ENCODE results near the gene ATF7.

ATF7 gene

GRCh38 chr12:53572134-53572758 lies 53.9 kb downstream of the ATF7 start:
- Histone ChIP-seq H3K4me1 (ENCODE audit: control insufficient read depth in 2 of 2, insufficient read depth in 1 of 2, low read depth in 1 of 2, low read length in 2 of 2) (no peaks in the 10 kb centered on the region), H3K9me3 (replicated peaks in 1 of 2; ENCODE audit: control insufficient read depth in 2 of 2, insufficient read depth in 1 of 2, low read depth in 1 of 2, low read length in 2 of 2) (no peaks in the 10 kb centered on the region), H2AFZ (ENCODE audit: low read length) (no peak overlapping the region), H3K4me3 (ENCODE audit: low read length in 2 of 2) (no peak overlapping the region), H3K27ac (replicated peaks; ENCODE audit: low read length) (no peak overlapping the region), H3K36me3 (replicated peaks in 1 of 2; ENCODE audit: control insufficient read depth in 2 of 2, insufficient read depth in 2 of 2, low read length in 2 of 2) (peaks cover 0 to 14% of the 10 kb centered on the region in 2 donors), H3K14ac (ENCODE audit: low read length) (no peak overlapping the region), H3K27me3 (ENCODE audit: control insufficient read depth in 3 of 3, insufficient read depth in 3 of 3, low read depth in 1 of 3, low read length in 3 of 3) (no peaks in the 10 kb centered on the region), H4K91ac (ENCODE audit: low read depth, low read length, poor library complexity) (no peak overlapping the region), H3K18ac (ENCODE audit: low read length) (no peak overlapping the region), H3K4ac (ENCODE audit: low read length) (no peak overlapping the region), H3K9ac (ENCODE audit: low read depth, low read length, poor library complexity) (no peak overlapping the region), H3K23ac (ENCODE audit: low read depth, low read length, poor library complexity) (no peak overlapping the region), H2BK120ac (ENCODE audit: low read depth, low read length) (no peak overlapping the region), H3K4me2 (ENCODE audit: insufficient read depth, low read length, poor library complexity, severe bottlenecking) (no peak overlapping the region), H4K8ac (ENCODE audit: low read depth, low read length) (no peak overlapping the region), H3K79me1 (ENCODE audit: low read depth, low read length) (no peaks in the 10 kb centered on the region), H2AK5ac (ENCODE audit: low read depth, low read length) (no peak overlapping the region), H2BK15ac (ENCODE audit: low read length) (no peak overlapping the region), H2BK12ac (ENCODE audit: low read length) (no peak overlapping the region), H2BK5ac (ENCODE audit: low read length) (no peak overlapping the region)
- DNase-seq (ENCODE audit: low spot score): no peak
- no CpG with 5 or more reads among the region's 8 CpGs for WGBS, 2 donors (ENCODE audit: extremely low coverage in 2 of 2, insufficient read length in 2 of 2, insufficient replicate concordance in 1 of 2)

- H3K23ac ChIP-seq (ENCODE audit: low read depth, low read length, poor library complexity): no peak overlapping the region
- H2BK5ac ChIP-seq (ENCODE audit: low read length): no peak overlapping the region
- H4K8ac ChIP-seq (ENCODE audit: low read depth, low read length): no peak overlapping the region
- H2BK12ac ChIP-seq (ENCODE audit: low read length): no peak overlapping the region
- no peak overlapping the region for H2BK15ac ChIP-seq (ENCODE audit: low read length)
- no peak overlapping the region for H3K9ac ChIP-seq (ENCODE audit: low read depth, low read length, poor library complexity)
- H3K18ac ChIP-seq (ENCODE audit: low read length): no peak overlapping the region
- H3K14ac ChIP-seq (ENCODE audit: low read length): no peak overlapping the region
- no peak overlapping the region for H3K27ac ChIP-seq (replicated peaks; ENCODE audit: low read length)
- no peak overlapping the region for H3K4me2 ChIP-seq (ENCODE audit: insufficient read depth, low read length, poor library complexity, severe bottlenecking)
- H3K4me1 ChIP-seq (ENCODE audit: control insufficient read depth in 2 of 2, insufficient read depth in 1 of 2, low read depth in 1 of 2, low read length in 2 of 2): peaks cover 0 to under 1% of the 10 kb centered on the region in 2 donors
- no peaks in the 10 kb centered on the region for H3K9me3 ChIP-seq (replicated peaks in 1 of 2; ENCODE audit: control insufficient read depth in 2 of 2, insufficient read depth in 1 of 2, low read depth in 1 of 2, low read length in 2 of 2)
- no peak for DNase-seq (ENCODE audit: low spot score)
- H3K4me3 ChIP-seq (ENCODE audit: low read length in 2 of 2): no peak overlapping the region
- no peak overlapping the region for H2BK120ac ChIP-seq (ENCODE audit: low read depth, low read length)
- WGBS, 2 donors (ENCODE audit: extremely low coverage in 2 of 2, insufficient read length in 2 of 2, insufficient replicate concordance in 1 of 2): no CpG with 5 or more reads among the region's 2 CpGs
- H4K91ac ChIP-seq (ENCODE audit: low read depth, low read length, poor library complexity): no peak overlapping the region
- no peak overlapping the region for H2AK5ac ChIP-seq (ENCODE audit: low read depth, low read length)
- no peak overlapping the region for H2AFZ ChIP-seq (ENCODE audit: low read length)
- H3K79me1 ChIP-seq (ENCODE audit: low read depth, low read length): no peaks in the 10 kb centered on the region
- no peaks in the 10 kb centered on the region for H3K27me3 ChIP-seq (ENCODE audit: control insufficient read depth in 3 of 3, insufficient read depth in 3 of 3, low read depth in 1 of 3, low read length in 3 of 3)
- H3K36me3 ChIP-seq (replicated peaks in 1 of 2; ENCODE audit: control insufficient read depth in 2 of 2, insufficient read depth in 2 of 2, low read length in 2 of 2): peaks cover 0 to 7% of the 10 kb centered on the region in 2 donors
- no peak overlapping the region for H3K4ac ChIP-seq (ENCODE audit: low read length)
Observed at GRCh38 chr12:53571295-53571694, 54.9 kb downstream of the ATF7 start.

GRCh38 chr12:53568809-53569557 lies 57.2 kb downstream of the ATF7 start:
- H3K27me3 ChIP-seq (ENCODE audit: control insufficient read depth in 3 of 3, insufficient read depth in 3 of 3, low read depth in 1 of 3, low read length in 3 of 3): no peaks in the 10 kb centered on the region
- H2AFZ ChIP-seq (ENCODE audit: low read length): no peak overlapping the region
- H2BK15ac ChIP-seq (ENCODE audit: low read length): no peak overlapping the region
- no peak overlapping the region for H3K4me2 ChIP-seq (ENCODE audit: insufficient read depth, low read length, poor library complexity, severe bottlenecking)
- no peaks in the 10 kb centered on the region for H3K36me3 ChIP-seq (replicated peaks in 1 of 2; ENCODE audit: control insufficient read depth in 2 of 2, insufficient read depth in 2 of 2, low read length in 2 of 2)
- H2AK5ac ChIP-seq (ENCODE audit: low read depth, low read length): no peak overlapping the region
- no peak overlapping the region for H3K4me3 ChIP-seq (ENCODE audit: low read length in 2 of 2)
- no peak overlapping the region for H3K14ac ChIP-seq (ENCODE audit: low read length)
- no peak overlapping the region for H3K23ac ChIP-seq (ENCODE audit: low read depth, low read length, poor library complexity)
- no peak overlapping the region for H2BK120ac ChIP-seq (ENCODE audit: low read depth, low read length)
- no peak overlapping the region for H3K18ac ChIP-seq (ENCODE audit: low read length)
- H4K91ac ChIP-seq (ENCODE audit: low read depth, low read length, poor library complexity): no peak overlapping the region
- H3K27ac ChIP-seq (replicated peaks; ENCODE audit: low read length): no peak overlapping the region
- no peak for DNase-seq (ENCODE audit: low spot score)
- H3K9ac ChIP-seq (ENCODE audit: low read depth, low read length, poor library complexity): no peak overlapping the region
- H3K9me3 ChIP-seq (replicated peaks in 1 of 2; ENCODE audit: control insufficient read depth in 2 of 2, insufficient read depth in 1 of 2, low read depth in 1 of 2, low read length in 2 of 2): no peaks in the 10 kb centered on the region
- no peak overlapping the region for H4K8ac ChIP-seq (ENCODE audit: low read depth, low read length)
- H3K4ac ChIP-seq (ENCODE audit: low read length): no peak overlapping the region
- no peaks in the 10 kb centered on the region for H3K79me1 ChIP-seq (ENCODE audit: low read depth, low read length)
- WGBS, 2 donors (ENCODE audit: extremely low coverage in 2 of 2, insufficient read length in 2 of 2, insufficient replicate concordance in 1 of 2): no CpG with 5 or more reads among the region's 2 CpGs
- H2BK12ac ChIP-seq (ENCODE audit: low read length): no peak overlapping the region
- peaks cover 0 to 4% of the 10 kb centered on the region in 2 donors for H3K4me1 ChIP-seq (ENCODE audit: control insufficient read depth in 2 of 2, insufficient read depth in 1 of 2, low read depth in 1 of 2, low read length in 2 of 2)
- H2BK5ac ChIP-seq (ENCODE audit: low read length): no peak overlapping the region

- DNase-seq (ENCODE audit: low spot score): no peak
- Histone ChIP-seq H3K36me3 (replicated peaks in 1 of 2; ENCODE audit: control insufficient read depth in 2 of 2, insufficient read depth in 2 of 2, low read length in 2 of 2) (no peaks in the 10 kb centered on the region), H4K91ac (ENCODE audit: low read depth, low read length, poor library complexity) (no peak overlapping the region), H3K27ac (replicated peaks; ENCODE audit: low read length) (no peak overlapping the region), H3K4me1 (ENCODE audit: control insufficient read depth in 2 of 2, insufficient read depth in 1 of 2, low read depth in 1 of 2, low read length in 2 of 2) (peaks cover 0 to 4% of the 10 kb centered on the region in 2 donors), H2AFZ (ENCODE audit: low read length) (no peak overlapping the region), H2BK12ac (ENCODE audit: low read length) (no peak overlapping the region), H3K23ac (ENCODE audit: low read depth, low read length, poor library complexity) (no peak overlapping the region), H2AK5ac (ENCODE audit: low read depth, low read length) (no peak overlapping the region), H3K18ac (ENCODE audit: low read length) (no peak overlapping the region), H2BK120ac (ENCODE audit: low read depth, low read length) (no peak overlapping the region), H4K8ac (ENCODE audit: low read depth, low read length) (no peak overlapping the region), H3K14ac (ENCODE audit: low read length) (no peak overlapping the region), H3K4me3 (ENCODE audit: low read length in 2 of 2) (no peak overlapping the region), H3K4me2 (ENCODE audit: insufficient read depth, low read length, poor library complexity, severe bottlenecking) (no peak overlapping the region), H3K4ac (ENCODE audit: low read length) (no peak overlapping the region), H2BK15ac (ENCODE audit: low read length) (no peak overlapping the region), H3K27me3 (ENCODE audit: control insufficient read depth in 3 of 3, insufficient read depth in 3 of 3, low read depth in 1 of 3, low read length in 3 of 3) (no peaks in the 10 kb centered on the region), H3K9me3 (replicated peaks in 1 of 2; ENCODE audit: control insufficient read depth in 2 of 2, insufficient read depth in 1 of 2, low read depth in 1 of 2, low read length in 2 of 2) (no peaks in the 10 kb centered on the region), H3K9ac (ENCODE audit: low read depth, low read length, poor library complexity) (no peak overlapping the region), H2BK5ac (ENCODE audit: low read length) (no peak overlapping the region), H3K79me1 (ENCODE audit: low read depth, low read length) (no peaks in the 10 kb centered on the region)
- no CpG with 5 or more reads among the region's 6 CpGs for WGBS, 2 donors (ENCODE audit: extremely low coverage in 2 of 2, insufficient read length in 2 of 2, insufficient replicate concordance in 1 of 2)
Observed at GRCh38 chr12:53567961-53568808, 58.0 kb downstream of the ATF7 start.
